Gastrocnemius medialis (tissue), 4 donors: ENCODE results near the gene DPH2.

Experiments used
- POLR2A ChIP-seq, 2 donors: fragments of 450-650 bp; IDR thresholded peaks; one replicate each; pipeline ENCODE4 v1.6.1; 2017; ENCODE audit warnings: antibody characterized with exemption in 2 of 2, mild to moderate bottlenecking in 2 of 2, moderate library complexity in 2 of 2
- TF ChIP-seq, protein P1 (sequence below), 5 experiments: fragments of 450-650 bp in 3 of 5; fragments of 200-600 bp in 2 of 5; sonication (generic) in 2 of 5; IDR thresholded peaks in 4 of 5; conservative IDR thresholded peaks in 1 of 5; 1 replicate in 4 of 5; 2 replicates in 1 of 5; pipeline ENCODE4 v1.5.1; 2016 to 2019; ENCODE audit warnings: antibody characterized with exemption in 5 of 5, mild to moderate bottlenecking in 3 of 5, moderate library complexity in 3 of 5

DNA sequence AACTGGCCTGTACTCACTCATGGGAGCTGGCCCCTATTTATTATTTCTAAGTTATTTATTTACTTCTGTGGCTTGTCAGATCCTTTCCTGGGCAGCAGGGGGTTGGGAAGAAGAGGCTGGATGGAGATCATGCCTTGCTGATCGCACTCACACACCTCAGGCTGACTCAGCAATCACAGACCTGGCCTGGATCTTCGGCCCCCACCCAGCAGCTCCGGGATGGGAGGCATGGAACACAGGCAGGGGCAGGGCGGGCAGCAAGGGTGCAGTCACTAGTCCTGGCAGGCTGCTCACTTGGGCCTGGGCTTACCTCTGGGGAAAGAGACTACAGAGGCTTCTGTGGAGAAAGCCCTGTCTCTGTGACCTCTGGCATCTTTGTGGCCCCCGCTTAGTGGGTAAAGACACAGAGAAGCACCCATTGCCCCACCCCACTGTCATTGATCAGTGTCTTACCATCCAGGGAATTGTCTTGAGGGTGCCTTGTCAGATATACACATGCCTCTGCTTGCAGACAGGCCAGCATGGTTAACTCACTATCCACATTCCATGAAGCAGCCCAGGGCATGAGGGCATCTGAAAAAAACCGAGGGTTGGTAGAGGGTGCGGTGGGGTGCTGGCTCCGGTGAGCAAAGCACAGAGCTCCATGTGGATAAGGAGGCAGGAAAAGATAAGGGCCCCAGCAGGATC is 32.5 kb upstream of the DPH2 start:
- TF ChIP-seq, protein P1, sequence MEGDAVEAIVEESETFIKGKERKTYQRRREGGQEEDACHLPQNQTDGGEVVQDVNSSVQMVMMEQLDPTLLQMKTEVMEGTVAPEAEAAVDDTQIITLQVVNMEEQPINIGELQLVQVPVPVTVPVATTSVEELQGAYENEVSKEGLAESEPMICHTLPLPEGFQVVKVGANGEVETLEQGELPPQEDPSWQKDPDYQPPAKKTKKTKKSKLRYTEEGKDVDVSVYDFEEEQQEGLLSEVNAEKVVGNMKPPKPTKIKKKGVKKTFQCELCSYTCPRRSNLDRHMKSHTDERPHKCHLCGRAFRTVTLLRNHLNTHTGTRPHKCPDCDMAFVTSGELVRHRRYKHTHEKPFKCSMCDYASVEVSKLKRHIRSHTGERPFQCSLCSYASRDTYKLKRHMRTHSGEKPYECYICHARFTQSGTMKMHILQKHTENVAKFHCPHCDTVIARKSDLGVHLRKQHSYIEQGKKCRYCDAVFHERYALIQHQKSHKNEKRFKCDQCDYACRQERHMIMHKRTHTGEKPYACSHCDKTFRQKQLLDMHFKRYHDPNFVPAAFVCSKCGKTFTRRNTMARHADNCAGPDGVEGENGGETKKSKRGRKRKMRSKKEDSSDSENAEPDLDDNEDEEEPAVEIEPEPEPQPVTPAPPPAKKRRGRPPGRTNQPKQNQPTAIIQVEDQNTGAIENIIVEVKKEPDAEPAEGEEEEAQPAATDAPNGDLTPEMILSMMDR (IDR thresholded peaks at IDR 0.05 in 4 of 5, conservative IDR thresholded peaks at IDR 0.05 in 1 of 5), result no peak
- TF ChIP-seq POLR2A (IDR thresholded peaks at IDR 0.05), result no peak
